ENCODE measurements around the gene CEP68.

Gene CEP68

DNA sequence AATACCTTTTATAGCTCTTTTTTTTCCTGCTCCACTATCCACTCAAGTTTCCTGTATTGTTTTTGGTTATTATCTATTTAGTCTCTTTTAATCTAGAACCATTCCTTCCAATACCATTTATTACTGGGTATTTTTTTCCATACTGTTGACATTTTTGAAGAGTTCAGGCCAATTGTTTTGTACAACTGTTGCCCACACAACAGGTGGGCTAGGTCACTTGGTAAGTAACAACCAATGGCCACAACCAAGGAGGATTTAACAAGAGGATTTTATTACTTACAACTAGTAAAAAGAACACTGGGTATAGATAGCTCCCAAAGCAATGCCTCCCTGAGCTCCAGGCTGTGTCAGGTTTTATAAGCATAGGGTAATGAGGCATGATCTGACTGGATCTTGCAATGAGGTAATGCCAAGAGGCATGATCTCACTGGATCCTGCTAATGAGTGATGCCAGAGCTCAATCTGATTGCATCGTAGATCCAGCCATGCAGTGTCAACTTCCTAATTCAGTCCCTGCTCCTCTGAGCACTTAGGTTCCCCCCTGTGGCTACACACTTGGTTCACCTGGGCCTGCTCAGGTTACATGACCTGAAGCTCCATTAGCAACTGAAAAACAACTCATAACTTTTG lies 7.1 kb upstream of the CEP68 start:
- no peak for TF ChIP-seq CTCF (IDR thresholded peaks at IDR 0.05; ENCODE audit: low read depth, low read length)
- no peaks in the 10 kb centered on the region for H3K27me3 ChIP-seq (ENCODE audit: insufficient read depth, low read depth, severe bottlenecking)

GRCh38 chr2:65050931-65051330 lies 5.3 kb upstream of the CEP68 start:
- Histone ChIP-seq H3K4me3 (ENCODE audit: low read depth, low read length) (no peak overlapping the region), H3K27ac (no peak overlapping the region), H3K27me3 (ENCODE audit: insufficient read depth, low read depth, severe bottlenecking) (no peaks in the 10 kb centered on the region), H3K9me3 (ENCODE audit: severe bottlenecking) (no peaks in the 10 kb centered on the region), H3K36me3 (no peaks in the 10 kb centered on the region)
- no peak for DNase-seq
- TF ChIP-seq CTCF (IDR thresholded peaks at IDR 0.05; ENCODE audit: low read depth, low read length): no peak

More for the DNA sequence above, 7.1 kb upstream of the CEP68 start:
- peaks cover 4% of the 10 kb centered on the region for H3K9me3 ChIP-seq (ENCODE audit: severe bottlenecking)
- H3K36me3 ChIP-seq: peaks cover 11% of the 10 kb centered on the region
- no peak overlapping the region for H3K4me3 ChIP-seq (ENCODE audit: low read depth, low read length)
- no peak for DNase-seq
- no peak overlapping the region for H3K27ac ChIP-seq

- no peak for DNase-seq
- no peak for TF ChIP-seq CTCF (IDR thresholded peaks at IDR 0.05; ENCODE audit: low read depth, low read length)
- no peaks in the 10 kb centered on the region for H3K9me3 ChIP-seq (ENCODE audit: severe bottlenecking)
- H3K36me3 ChIP-seq: no peaks in the 10 kb centered on the region; the same call in none of the 2 replicates
- H3K4me3 ChIP-seq (ENCODE audit: low read depth, low read length): no peak overlapping the region
- H3K27me3 ChIP-seq (ENCODE audit: insufficient read depth, low read depth, severe bottlenecking): no peaks in the 10 kb centered on the region
- H3K27ac ChIP-seq: no peak overlapping the region
These were observed 3.0 kb upstream of the CEP68 start for GRCh38 chr2:65053199-65053598.

DNA sequence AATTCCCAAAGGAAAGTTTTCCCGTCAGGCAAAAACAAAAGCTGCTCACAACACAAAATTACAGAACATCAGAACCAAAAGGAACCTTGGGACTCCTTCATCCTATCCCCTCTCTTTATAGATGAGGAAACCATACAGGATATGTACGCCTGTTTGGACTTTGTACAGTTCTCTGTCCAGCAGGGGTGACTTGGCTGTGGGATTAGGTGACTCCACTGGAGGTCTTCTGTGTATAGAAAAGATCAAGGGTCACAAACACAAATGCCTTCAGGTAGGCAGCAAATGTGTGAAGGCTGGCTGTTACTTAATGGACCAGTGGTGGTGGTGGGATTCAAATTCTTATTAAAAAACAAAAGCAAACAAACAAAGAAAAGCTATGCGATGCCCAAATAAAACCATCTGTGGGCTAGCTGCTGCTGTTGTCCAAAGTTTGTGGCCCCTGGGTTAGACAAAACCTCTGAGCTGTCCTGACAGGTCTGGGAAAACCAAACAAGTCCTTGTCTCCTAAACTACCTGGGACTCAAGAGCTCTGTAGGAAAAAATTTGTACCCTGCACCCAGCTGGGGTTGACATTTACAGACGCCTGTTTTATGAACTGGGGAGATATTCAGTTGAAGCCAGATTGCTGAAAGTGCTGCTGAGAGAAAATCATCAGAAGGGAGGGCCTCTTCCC lies 1.3 kb upstream of the CEP68 start:
- H3K9me3 ChIP-seq (ENCODE audit: severe bottlenecking): no peaks in the 10 kb centered on the region
- TF ChIP-seq CTCF (IDR thresholded peaks at IDR 0.05; ENCODE audit: low read depth, low read length): no peak
- no peaks in the 10 kb centered on the region for H3K27me3 ChIP-seq (ENCODE audit: insufficient read depth, low read depth, severe bottlenecking)
- no peak overlapping the region for H3K4me3 ChIP-seq (ENCODE audit: low read depth, low read length)
- H3K27ac ChIP-seq: no peak overlapping the region
- H3K36me3 ChIP-seq: no peaks in the 10 kb centered on the region; the same call in none of the 2 replicates
- no peak for DNase-seq

- peak; percentile 68 for DNase-seq
- Histone ChIP-seq H3K4me3 (ENCODE audit: low read depth, low read length) (peak overlapping the region; percentile 80), H3K27ac (peak overlapping the region; percentile 63), H3K36me3 (no peaks in the 10 kb centered on the region; the same call in none of the 2 replicates), H3K9me3 (ENCODE audit: severe bottlenecking) (no peaks in the 10 kb centered on the region), H3K27me3 (ENCODE audit: insufficient read depth, low read depth, severe bottlenecking) (no peaks in the 10 kb centered on the region)
- TF ChIP-seq CTCF (IDR thresholded peaks at IDR 0.05; ENCODE audit: low read depth, low read length): no peak
These were observed 598 bp upstream of the CEP68 start for GRCh38 chr2:65055422-65056214.

All from WERI-Rb-1 (cell line).